Stimulated activated CD4-positive, alpha-beta T cell treated with anti-CD3 and anti-CD28 coated beads, Interleukin-1b, Interleukin-23, amount 100 ng/mL, for 4 hours (primary cell): ENCODE data around the gene RASAL2.

Source experiments
- DNase-seq, 2 donors: peaks; one replicate each; pipeline ENCODE4 v3.0.0-alpha.2; 2020; ENCODE audit warnings: low read depth in 2 of 2

RASAL2 gene

DNA sequence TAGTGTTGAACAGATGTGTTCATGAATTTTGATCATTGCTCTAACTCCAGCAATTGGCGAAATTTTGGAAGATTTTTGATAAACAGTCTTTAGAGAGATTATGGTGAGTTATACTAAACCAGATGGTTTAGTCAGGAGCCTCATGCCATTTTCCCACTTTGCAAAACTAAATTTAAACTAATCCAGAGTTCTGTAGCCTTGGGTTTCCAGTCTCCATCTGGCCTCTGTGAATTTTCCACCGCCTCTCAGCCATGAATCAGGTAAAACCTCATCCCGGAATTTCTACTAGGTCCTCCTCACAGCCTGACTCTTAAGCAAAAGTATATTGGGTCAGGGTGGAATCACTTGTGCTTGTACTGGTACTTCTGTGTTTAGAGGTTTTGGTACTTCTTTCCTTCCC lies 358.1 kb downstream of the RASAL2 start:
- DNase-seq, result no peak

DNA sequence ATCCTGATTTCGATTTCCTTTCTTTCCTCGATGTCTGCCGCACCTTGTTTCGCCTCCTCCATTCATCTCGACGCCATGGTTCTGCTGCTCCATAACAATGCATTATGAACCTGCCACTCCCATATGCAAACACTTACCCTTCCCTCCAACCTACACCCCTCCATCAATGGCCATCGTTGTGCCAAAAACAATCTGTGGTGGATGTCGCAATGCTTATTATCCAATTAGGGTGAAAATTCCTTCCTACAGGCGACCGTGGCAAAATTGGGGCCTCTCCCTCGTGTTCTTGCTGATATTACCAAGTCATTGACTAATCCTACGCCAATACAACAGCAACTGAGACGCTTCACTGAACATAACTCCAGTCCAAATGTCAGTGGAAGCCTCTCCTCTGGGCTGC lies 362.6 kb downstream of the RASAL2 start:
- no peak for DNase-seq

DNA sequence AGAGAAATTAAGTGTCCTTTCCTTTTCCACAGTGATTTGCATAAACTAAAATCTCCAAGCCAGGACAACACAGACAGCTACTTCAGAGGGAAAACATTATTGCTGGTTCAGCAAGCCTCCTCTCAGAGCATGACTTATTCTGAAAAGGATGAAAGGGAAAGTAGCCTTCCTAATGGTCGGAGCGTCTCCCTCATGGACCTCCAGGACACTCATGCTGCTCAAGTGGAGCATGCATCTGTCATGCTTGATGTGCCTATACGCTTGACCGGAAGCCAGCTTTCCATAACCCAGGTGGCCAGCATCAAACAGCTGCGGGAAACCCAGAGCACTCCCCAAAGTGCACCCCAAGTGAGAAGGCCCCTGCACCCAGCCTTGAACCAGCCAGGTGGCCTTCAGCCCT lies 363.7 kb downstream of the RASAL2 start:
- DNase-seq, result no peak

DNA sequence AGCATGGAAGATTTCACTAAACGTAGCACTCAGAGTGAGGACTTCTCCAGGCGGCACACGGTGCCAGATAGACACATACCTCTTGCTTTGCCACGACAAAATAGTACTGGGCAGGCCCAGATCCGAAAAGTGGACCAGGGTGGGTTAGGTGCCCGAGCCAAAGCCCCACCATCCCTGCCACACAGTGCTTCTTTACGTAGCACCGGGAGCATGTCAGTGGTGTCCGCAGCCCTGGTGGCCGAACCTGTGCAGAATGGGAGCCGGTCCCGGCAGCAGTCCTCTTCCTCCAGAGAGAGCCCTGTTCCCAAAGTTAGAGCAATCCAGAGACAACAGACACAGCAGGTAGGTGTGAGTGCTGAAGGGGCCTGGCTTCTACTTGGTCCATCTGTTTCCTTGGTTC lies 364.3 kb downstream of the RASAL2 start:
- no peak for DNase-seq

DNA sequence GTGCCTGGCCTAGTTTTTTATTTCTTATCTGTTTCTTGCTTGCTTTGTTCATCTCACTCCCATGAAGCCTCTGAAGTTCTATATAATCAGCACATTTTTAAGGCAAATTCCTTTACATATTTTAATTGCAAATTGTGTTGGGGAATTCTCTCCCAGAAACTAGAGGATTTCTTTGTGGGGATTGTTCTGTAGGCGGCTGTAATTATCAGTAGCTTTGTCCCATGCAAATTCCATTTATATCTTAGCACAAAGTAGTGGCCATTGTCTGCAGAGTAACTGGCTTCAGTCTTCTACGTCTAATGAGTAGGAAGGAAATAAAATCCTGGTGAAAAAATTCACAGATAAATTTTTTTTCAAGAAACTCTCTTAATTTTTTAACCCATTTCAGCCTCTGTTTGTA lies 367.2 kb downstream of the RASAL2 start:
- no peak for DNase-seq

DNA sequence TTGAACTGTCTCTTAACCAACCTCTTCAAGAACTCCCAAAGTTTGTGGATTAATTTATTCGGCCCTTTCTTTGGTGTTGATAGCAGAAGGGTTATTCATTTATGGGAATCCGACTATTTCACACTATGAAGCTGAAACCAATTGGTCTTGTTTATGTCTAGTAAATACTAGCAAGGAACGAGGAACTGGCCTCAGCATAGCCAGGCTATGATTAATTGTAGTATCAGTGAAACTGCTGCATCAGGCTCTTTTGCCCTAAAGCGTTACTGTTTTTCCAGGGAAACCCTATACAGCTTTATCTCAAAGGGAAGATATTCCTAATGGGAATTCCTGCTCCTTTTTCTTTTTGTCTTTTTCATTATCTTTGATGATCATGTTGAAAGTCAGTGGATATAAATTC lies 367.8 kb downstream of the RASAL2 start:
- no peak for DNase-seq

DNA sequence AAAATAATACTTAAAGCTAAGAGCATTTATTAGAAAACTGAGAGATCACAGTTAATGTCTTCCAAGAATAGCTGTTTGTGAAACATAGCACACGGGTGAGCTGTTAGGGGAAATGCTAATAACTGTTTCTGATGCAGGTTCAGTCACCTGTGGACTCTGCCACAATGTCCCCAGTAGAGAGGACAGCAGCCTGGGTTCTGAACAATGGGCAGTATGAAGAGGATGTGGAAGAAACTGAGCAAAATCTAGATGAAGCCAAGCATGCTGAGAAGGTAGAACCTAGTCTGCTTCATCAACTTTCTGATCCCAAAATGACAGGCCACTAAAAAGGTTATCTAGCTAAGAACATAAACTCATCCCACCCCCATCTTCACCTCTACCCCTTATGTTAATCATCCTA lies 370.2 kb downstream of the RASAL2 start:
- no peak for DNase-seq

DNA sequence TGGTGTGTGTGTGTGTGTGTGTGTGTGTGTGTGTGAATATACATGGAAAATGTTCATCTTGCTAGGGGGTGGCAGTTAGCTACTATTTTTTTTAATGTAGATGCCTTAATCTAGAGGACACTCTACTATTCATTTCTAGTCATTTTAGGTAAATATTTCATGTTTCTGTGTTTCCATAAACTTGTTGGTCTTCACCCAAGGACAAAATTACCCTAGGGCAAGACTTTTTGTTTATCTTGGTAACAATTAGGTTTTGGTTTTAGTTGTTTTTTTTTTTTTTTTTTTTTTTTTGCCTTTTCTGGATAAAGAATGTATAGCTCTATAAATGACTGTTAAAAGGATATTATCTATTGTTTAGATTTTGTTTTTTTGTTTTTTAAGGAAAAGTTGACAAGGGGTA lies 370.7 kb downstream of the RASAL2 start:
- no peak for DNase-seq

DNA sequence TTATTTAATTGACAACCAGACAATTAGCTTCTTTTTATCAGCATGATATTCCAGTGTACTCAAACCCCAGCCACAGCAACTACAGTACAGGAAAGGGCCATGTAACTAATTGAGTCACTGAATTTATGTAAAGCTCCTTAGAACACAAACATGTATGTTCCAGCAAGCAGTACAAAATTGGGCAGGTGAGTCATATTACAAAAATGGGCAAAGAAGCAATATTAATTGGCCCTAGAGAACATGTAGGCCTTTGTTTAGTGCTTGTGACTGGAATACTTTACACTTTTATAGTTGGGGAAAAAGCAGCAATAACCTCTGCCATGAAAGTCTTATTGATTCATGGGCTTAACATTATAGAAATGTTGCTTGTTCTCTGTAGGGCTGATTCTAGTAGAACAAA lies 371.1 kb downstream of the RASAL2 start:
- no peak for DNase-seq

DNA sequence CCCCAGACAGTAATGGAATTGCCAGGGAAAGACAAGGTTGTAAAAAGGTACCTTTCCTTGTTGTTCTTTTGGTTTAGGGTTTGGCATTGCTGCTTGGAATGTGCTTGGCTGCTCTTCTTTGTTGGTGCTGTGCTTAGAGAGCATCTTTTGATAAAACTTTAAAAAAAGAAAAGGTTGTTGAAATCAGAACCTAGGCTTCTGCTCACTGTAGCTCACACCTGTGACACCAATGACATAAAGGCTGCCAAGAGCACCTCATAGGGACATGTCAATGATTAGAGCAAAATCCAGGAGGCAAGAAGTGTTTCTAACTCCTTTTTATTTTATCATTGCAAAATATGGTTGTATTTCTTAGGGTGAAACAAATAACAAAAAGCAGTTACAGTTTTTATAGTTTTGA lies 373.9 kb downstream of the RASAL2 start:
- no peak for DNase-seq

DNA sequence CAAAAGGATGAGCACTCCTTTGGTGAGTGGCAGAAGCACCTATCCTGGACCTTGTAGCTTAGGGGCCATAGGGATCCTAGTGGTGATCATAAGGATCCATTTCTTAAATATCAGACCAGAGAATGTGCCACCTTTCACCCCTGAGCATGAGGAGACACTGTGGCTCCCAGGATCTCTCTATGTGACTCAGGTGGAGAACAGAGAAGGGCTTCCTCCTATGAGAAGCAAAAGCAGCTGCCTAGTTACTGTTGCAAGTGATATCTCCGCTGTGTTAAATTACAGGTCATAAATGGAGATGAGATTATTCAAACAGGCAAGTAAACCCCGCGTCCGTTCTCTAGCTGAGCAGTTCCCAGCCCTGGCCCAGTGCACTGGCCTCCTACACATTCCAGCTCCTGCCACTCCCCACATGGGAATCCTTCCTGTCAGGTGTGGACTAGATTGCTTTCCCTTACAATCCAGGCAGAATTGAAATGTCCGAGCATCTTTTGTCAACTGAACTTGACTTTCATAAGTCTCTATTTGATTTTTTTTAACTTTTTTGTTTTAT lies 376.6 kb downstream of the RASAL2 start:
- no peak for DNase-seq

DNA sequence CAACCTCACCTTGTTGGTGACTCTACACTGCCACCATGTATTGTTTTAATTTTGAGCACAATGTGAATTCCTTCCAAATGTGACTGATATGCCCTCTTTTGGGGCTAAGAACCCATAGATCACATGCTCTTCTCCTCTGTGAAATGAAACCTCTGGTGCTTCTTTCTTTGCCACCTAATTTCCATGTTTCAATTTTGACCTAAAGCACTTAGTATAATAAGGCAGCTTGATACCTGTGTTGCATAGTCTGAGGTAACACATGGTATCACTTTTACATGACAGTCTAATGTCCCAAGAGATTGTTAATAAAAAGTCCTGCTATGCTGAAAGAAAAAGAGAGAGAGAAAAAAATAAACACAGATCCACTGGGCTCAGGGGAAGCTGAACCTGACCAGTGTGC lies 378.6 kb downstream of the RASAL2 start:
- DNase-seq, result no peak

DNA sequence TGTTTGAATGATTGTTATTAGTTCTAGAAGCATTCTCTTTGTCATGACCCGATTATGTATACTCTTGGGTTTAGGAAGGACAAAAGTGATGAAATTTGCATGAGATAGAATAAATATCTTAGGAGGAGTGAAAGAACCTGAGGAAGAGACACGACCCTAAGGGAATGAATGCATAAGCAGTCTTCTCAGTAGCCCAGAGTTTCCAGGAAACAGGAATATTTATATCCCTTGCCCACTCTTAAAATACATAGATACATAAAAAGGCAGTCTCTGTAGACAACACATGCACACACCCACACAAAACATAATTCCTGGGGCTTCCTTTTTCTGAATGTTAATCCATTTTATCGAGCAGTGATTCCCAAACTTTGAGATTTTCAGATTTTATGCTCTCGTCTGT lies 383.5 kb downstream of the RASAL2 start:
- DNase-seq, result no peak

DNA sequence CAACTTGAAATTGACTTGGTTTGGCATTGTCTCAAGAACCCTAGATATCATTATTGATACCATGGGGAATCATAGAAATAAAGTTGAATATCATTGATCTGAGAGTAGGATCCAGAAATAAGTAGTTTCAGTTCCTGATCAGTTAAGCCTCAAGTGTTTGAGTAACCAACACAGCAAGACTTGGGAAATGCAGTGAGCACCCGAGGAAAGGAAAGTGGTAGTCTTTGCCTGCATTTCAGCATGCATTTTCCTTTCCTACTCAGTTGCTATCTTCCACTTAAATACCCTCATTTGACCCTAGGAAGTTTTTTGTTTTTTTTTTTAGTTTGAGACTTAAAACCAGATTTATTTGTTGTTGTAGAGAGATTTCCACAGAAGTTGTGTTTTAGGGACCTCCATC lies 383.9 kb downstream of the RASAL2 start:
- no peak for DNase-seq

DNA sequence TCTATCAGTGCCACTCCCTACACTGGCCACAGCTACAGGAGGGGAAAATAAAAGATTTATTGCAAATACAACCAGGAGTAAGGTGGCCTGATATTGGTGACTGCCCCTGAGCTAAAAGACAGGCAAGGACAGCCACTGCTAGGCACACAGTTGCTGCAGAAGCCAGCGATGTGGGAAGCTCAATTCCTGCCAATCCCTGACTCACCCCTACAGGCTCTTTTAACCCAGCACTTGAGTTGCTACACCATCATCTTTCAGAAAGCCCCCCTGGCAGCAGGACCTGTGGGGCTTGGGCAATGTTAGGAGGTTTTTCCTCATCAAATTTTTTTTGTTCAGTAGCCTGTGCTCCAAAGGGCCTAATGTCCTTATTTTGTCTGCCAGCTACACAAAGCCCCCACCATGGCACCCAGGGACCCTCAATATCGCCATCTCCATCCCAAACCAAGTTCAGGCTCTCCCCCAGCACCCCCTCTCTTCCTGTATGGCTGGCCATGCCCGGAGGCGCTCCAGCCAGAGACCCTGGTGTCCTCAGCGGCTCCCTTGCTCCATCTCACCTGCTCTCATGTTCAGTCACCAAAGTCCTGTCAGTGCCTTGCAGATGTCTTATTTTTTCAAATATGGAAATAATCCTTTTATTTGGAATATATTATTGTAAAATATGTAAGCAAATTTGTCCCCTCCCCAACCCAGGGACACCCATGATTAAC lies 389.5 kb downstream of the RASAL2 start:
- DNase-seq, result no peak

DNA sequence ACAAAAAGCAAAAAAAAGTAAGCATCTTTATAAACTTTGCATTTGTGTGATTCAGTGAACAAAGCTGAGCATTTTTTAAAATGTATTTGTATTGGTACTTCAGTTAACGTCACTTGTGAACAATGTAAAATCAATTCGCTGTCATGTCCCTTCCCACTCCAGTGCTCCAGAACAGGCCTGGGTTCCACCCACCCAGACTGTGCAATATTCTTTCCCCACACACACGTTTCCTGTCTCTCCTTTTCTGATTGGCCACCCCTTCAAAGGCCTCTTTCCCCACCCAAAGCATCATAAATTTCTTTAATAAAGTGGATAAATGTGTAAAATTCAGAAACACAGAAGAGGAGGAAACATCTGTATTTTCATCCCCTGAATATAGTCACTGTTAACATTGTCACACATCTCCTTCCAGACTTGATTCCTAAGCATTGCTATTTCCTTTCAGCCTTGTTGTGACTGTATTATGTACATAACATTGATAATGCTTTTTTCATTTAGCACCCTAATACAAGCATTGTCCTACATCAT lies 390.9 kb downstream of the RASAL2 start:
- DNase-seq, result no peak

DNA sequence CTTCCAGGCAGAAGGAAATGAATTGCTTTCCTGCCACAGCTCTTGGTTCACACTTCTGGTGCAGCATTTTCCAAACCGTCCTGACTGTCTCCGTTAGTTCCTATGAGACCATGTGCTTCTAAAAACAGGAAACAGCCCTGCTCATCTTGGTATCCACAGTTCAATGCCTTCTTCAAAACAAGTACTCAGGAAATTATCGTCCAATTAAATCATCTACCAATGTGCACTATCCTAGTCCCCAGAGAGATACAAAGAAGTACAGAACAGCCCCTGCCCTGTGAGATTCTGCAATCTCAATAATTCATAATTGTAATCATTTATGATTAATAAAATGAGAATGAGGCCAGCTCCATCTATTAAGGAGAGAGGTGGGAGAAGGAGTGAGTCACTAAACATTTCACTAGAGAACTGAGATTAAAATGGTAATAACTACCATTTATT lies 391.7 kb downstream of the RASAL2 start:
- DNase-seq, result no peak

DNA sequence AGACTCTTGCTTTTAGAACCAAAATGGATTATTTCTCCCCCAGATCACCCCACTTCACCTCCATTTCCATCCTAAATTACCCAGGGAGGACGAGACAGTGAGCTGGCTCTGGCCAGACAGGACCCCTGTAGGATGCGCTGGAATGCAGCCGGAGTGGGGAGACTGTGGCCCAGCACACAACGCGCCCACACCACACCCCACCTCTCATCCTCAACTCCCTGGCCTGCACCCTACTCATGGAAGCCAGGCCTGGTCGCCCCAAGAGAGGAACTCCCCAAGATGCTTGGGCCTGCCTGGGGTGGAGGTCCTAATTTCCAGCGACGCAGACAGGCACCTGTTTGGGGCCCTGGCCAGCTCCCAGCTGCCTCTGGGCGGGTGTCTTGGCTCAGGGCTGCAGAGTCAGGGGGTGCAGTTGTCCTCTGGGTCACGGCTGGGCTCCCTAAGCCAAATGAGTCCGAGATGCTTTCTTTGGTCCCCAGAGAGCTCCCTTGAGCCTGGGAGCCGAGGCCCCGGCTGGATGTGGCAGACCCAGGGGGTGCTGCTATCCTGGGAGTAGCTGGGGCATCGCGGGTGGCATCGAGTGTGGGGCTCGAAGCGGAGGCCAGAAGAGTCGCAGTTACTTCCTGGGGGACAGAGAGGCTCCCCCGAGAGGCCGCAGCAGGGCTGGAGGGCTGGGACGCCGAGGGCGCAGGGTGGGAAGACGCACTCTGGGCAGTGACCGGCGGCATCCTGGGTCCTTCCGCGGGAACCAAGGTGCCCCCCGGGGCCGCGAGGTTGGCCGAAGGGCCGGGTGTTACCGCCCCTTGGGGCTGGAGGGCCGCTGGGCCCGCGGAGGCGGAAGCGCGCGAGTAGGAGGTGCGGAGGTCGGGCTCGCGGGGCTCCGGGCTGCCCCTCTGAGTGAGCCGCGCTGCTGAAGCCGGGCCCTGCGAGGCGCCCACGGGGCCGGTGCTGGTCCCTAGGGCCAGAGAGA lies 392.5 kb downstream of the RASAL2 start:
- no peak for DNase-seq

DNA sequence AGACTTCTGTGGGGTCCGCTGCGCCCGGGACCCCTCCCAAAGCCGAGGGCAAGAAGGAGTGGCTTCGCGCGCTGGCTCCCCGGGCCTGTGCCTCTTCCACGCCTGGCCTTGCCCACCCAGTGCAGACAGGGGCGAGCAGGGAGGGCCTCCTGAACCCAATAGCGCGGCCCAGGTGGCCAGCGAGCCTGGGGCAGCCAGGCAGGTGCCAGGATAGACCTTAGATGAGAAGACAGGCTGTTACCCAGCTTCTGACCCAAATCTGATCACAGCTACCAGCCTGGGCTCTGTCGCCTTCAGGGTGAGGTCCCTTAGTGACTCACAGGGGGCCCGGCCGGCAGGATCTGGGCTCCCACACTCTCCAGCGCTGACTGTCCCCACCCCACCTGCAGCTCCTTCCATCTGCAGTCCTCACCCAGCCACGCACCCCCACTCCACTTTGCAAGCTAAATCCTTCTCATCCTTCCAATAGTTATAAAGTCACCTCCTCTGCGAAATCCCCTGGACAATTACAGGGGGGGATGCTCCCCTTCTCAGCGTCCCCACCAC lies 393.2 kb downstream of the RASAL2 start:
- no peak for DNase-seq

DNA sequence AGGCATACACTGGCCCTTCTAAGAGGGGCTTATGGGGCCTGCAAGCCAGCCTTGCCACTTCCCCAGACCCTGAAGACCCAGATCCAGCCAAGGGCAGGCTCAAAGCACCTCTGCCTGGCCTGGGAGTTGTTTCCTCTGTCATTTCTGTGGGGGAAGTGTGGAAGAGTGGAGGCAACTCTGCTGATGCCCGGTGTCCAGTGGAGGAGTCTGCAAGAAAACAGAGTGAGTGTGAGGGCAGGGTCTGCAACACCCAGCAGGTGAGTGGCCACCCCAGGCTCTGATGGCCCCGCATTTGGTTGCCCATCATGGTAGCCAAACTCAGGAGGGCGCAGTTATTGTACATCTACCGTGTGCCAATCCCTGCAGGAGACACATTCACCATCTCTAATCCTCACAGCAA lies 394.5 kb downstream of the RASAL2 start:
- DNase-seq, result no peak

DNA sequence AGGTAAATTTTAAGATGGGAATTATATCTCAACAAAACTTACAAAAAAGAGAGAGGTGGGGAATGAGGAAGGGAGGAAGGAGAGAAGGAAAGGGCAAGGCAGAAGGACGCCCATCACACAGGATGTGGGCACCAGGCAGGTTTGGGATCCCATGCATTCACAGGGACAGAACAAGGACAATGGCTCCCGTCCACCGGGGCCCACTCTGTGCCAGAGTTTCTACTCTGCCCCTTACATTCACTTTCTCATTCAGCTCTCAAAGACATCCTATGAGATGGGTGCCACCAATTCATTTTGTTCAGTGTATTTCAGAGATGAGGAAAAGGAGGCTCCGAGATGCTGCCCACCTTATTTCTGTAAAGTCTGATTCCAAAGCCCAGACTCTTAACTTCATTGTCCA lies 395.5 kb downstream of the RASAL2 start:
- no peak for DNase-seq

DNA sequence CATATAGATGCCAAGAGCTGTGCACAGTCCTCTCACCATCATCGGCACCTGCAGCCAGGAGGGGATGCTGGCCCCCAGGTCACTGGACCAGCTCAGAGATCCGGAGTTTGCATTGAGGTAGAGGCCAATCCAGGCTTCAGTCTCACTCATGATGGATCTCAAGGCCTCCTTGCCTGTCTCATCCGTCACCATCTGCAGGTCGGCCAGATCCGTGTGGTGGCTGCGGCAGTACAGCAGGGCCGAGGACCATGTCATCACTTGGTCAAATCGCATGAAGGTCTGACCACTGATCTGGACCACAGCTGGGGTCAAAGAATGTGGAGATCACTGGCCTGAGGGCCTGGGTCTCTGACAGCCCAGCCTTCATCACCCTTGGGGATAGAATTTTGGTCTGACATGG lies 396.2 kb downstream of the RASAL2 start:
- no peak for DNase-seq
